ENCODE measurements around the gene FOXN1. TPM values are rescaled to one million over a fixed set of nuclear protein-coding genes. Genes with fewer than 3 reads are reported as not detected.
A peak's percentile ranks its signal among the peaks of the same experiment; 100 is the strongest.

Gene FOXN1
- total and polyA plus RNA-seq, 2 of the 13 experiments (the other 11 are each of a cell fraction or from before 2014, with no cell fraction given) = 0.01 TPM; not detected in 1

- H2AFZ ChIP-seq (ENCODE audit: low read length) = no peak overlapping the region
- intact Hi-C loops (cut with micrococcal nuclease; ENCODE audit: unreplicated experiment) = no loop called here
- BruUV-seq (replicated peaks) = no TSS peak
- H3K36me3 ChIP-seq (replicated peaks in 1 of 2; ENCODE audit: control insufficient read depth in 1 of 2, insufficient read depth in 2 of 2, low read length in 2 of 2) = peaks cover 21 to 45% of the 10 kb centered on the region in 2 experiments
- H3K9me3 ChIP-seq (ENCODE audit: low read length) = no peaks in the 10 kb centered on the region
- FAIRE-seq = no peak
- no peak overlapping the region for H3K4me3 ChIP-seq (replicated peaks in 1 of 3; ENCODE audit: insufficient read depth in 1 of 3, low read depth in 2 of 3, low read length in 3 of 3)
- peak overlapping the region; percentile 28; the same call in 1 of the 2 replicates for H3K4me2 ChIP-seq (ENCODE audit: low read depth, low read length)
- ATAC-seq = no peak
- H4K20me1 ChIP-seq (ENCODE audit: insufficient read depth, low read length) = no peaks in the 10 kb centered on the region
- peaks cover 4% of the 10 kb centered on the region for H3K79me2 ChIP-seq (ENCODE audit: insufficient read depth, low read length)
- POLR2A ChIA-PET = interaction anchor here (1.3 to 1.4 kb wide), 2 partner anchors 22 to 67 kb away, joined by 7 to 8 read pairs; partner anchors contain the start of genes BLTP2 and SPAG5
- no peak overlapping the region for H3K9ac ChIP-seq (ENCODE audit: insufficient read depth, low read depth, low read length)
- 100% methylated on average over 3 of the region's 3 CpGs for WGBS (ENCODE audit: low lambda C conversion rate)
- TF ChIP-seq LCORL (IDR thresholded peaks at IDR 0.05) = peak; percentile 62; the same call in 1 of the 2 replicates
- TF ChIP-seq LCORL (CRISPR knock-in tag; IDR thresholded peaks at IDR 0.05) = no peak
- no peak for TF ChIP-seq CREB3 (CRISPR knock-in tag; IDR thresholded peaks at IDR 0.05)
- TF ChIP-seq, protein P1, sequence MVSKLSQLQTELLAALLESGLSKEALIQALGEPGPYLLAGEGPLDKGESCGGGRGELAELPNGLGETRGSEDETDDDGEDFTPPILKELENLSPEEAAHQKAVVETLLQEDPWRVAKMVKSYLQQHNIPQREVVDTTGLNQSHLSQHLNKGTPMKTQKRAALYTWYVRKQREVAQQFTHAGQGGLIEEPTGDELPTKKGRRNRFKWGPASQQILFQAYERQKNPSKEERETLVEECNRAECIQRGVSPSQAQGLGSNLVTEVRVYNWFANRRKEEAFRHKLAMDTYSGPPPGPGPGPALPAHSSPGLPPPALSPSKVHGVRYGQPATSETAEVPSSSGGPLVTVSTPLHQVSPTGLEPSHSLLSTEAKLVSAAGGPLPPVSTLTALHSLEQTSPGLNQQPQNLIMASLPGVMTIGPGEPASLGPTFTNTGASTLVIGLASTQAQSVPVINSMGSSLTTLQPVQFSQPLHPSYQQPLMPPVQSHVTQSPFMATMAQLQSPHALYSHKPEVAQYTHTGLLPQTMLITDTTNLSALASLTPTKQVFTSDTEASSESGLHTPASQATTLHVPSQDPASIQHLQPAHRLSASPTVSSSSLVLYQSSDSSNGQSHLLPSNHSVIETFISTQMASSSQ (IDR thresholded peaks at IDR 0.05; ENCODE audit: low read depth) = no peak
- TF ChIP-seq, protein P1 (CRISPR knock-in tag; IDR thresholded peaks at IDR 0.05; ENCODE audit: borderline replicate concordance) = no peak
- CTCF ChIA-PET (ENCODE audit: low intra/inter-chr PET ratio, low total read pairs) = no interaction called here
- DNase-seq (ENCODE audit: low spot score) = no peak
- H3K27ac ChIP-seq (ENCODE audit: extremely low read length, insufficient read depth, low read length) = peak overlapping the region; percentile 52
- in situ Hi-C loops (cut with HindIII; ENCODE audit: extremely low pct_ligation_motif_present, low pct_unique_long_range_greater_than_20kb) = no loop called here
- H3K27me3 ChIP-seq (ENCODE audit: control insufficient read depth in 1 of 2, insufficient read depth in 2 of 2, low read length in 2 of 2) = no peaks in the 10 kb centered on the region
- peaks cover 43% of the 10 kb centered on the region for H3K4me1 ChIP-seq (ENCODE audit: insufficient read depth, low read length)
Observed at GRCh38 chr17:28577466-28577824, 71.3 kb downstream of the FOXN1 start.

Measured in HepG2 (cell line).